ENCODE results near the gene USF1.

USF1 gene, protein sequence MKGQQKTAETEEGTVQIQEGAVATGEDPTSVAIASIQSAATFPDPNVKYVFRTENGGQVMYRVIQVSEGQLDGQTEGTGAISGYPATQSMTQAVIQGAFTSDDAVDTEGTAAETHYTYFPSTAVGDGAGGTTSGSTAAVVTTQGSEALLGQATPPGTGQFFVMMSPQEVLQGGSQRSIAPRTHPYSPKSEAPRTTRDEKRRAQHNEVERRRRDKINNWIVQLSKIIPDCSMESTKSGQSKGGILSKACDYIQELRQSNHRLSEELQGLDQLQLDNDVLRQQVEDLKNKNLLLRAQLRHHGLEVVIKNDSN

GRCh38 chr1:161045736-161046604, at the start of gene USF1:
TSS of gene USF1 (minus strand) at chr1:161045977. CDS start at chr1:161043275, 2,702 bp downstream.
- peak; percentile 81 to 84 for DNase-seq (ENCODE audit: extremely low read depth in 1 of 2, low read depth in 1 of 2)

- no peak for DNase-seq (ENCODE audit: extremely low read depth in 1 of 2, low read depth in 1 of 2)
Measured at GRCh38 chr1:161095230-161095629, 49.5 kb upstream of the USF1 start.

DNA sequence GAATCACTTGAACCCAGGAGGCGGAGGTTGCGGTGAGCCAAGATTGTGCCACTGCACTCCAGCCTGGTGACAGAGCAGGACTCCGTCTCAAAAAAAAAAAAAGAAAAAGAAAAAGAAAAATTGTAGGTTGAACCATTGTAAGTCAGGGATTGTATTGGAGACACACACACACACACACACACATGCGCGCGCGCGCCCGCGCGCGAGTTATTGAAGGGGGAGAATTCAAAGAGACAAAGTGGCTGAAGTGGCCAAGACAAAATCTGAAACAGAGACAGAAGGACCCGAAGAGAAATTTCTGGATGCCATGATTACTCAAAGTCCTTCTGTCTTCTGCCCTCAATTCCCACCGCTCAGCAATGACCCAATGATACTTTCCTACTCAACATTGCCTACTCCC, 48.7 kb upstream of the USF1 start:
- no peak for DNase-seq (ENCODE audit: extremely low read depth in 1 of 2, low read depth in 1 of 2)

DNA sequence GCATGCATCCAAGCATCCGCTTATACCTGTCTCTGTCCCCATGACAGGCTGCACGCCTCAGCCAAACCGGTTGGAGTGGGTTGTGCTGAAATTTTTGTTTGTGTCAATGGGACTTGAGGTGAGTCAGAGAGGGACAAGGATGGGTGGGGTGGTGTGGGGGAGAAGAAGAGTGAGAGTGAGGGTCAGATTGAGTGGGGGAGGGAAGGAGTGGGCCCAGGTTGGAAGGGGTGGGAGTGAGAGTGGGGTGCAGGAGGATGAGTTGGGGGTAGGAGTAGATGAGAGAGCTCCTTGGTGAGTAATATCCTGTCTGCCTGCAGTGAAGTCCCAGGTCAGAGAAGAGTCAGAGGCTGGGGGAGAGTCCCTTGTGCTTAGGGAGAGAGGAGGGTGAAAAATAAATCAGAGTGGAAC, 46.8 kb upstream of the USF1 start:
- peak in 1 of 2 donors; percentile 49 for DNase-seq (ENCODE audit: extremely low read depth in 1 of 2, low read depth in 1 of 2)

- DNase-seq (ENCODE audit: extremely low read depth in 1 of 2, low read depth in 1 of 2): no peak
Measured at GRCh38 chr1:161091796-161092507, 46.2 kb upstream of the USF1 start.

GRCh38 chr1:161091093-161091492, 45.3 kb upstream of the USF1 start:
- DNase-seq (ENCODE audit: extremely low read depth in 1 of 2, low read depth in 1 of 2): no peak

DNA sequence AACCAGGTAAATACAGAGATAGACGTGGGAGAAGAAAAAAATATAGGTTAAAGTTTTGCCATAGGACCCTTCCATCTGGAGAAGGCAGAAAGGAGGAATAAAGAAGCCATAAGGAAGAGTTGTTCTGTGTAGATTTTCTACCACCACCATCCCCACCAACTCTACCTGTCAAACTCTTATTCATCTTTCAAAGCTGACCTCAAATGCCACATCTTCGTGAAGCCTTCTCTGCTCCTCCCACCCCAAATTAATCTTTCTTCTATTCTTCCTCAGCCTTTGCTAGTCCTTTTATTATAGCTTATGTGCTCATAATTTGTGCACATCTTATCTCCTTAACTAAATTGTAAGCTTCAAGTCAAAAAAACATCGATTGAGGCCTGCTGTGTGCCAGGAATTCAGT, 44.8 kb upstream of the USF1 start:
- no peak for DNase-seq (ENCODE audit: extremely low read depth in 1 of 2, low read depth in 1 of 2)

DNA sequence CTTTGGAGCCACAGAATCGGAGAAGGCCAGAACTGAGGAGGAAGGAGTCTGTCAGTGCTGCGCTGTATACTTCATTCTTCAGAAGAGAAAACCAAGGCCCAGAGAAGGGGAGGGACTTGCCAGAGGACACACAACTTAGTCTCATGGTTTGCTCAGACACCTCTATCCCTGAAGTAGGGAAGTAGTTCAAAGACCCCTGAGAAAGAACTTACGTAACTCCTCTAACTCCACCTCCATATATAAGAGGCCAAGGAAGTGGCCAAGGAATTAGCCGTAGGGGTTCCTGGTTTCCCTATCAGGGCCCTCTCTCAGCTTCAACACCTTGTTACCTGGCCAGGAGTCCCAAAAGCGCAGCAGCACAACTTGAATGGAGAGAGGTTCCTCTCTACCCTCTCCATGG, 44.2 kb upstream of the USF1 start:
- no peak for DNase-seq (ENCODE audit: extremely low read depth in 1 of 2, low read depth in 1 of 2)

GRCh38 chr1:161089251-161089924, 43.6 kb upstream of the USF1 start, which contains the start of gene NECTIN4:
TSS of gene NECTIN4 (minus strand) at chr1:161089558. CDS start at chr1:161089296, 262 bp downstream.
- DNase-seq (ENCODE audit: extremely low read depth in 1 of 2, low read depth in 1 of 2): no peak

DNA sequence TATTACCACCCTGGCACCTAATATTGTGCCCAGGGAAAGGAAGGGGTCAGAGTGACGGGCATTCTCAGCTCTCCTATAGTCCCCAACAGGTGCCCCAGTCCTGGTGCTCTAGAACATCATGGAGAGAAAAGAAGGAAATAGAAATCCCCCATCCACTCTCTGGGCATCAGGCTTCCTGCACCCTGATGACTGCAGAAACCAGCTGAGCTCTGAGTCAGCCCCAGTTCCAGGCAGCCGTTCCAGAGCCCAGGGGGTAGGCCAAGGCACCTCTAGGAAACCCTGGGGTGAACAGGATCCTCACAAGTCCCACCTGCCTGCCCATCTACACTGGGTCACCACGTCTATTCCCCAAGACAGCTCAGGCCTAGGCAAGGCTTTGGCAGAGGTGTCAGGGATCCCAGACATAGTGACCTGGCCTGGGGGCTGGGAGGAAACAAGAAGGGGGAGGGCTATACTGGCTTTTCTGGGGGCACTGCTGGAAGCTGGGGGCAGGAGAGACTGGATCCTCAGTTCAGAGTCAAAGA, 42.9 kb upstream of the USF1 start:
- DNase-seq (ENCODE audit: extremely low read depth in 1 of 2, low read depth in 1 of 2): no peak

- DNase-seq (ENCODE audit: extremely low read depth in 1 of 2, low read depth in 1 of 2): no peak
Measured at GRCh38 chr1:161086457-161086856, 40.7 kb upstream of the USF1 start.

GRCh38 chr1:161085165-161085564, 39.4 kb upstream of the USF1 start:
- no peak for DNase-seq (ENCODE audit: extremely low read depth in 1 of 2, low read depth in 1 of 2)

- DNase-seq (ENCODE audit: extremely low read depth in 1 of 2, low read depth in 1 of 2): no peak
Measured at GRCh38 chr1:161084597-161084988, 38.8 kb upstream of the USF1 start.

DNA sequence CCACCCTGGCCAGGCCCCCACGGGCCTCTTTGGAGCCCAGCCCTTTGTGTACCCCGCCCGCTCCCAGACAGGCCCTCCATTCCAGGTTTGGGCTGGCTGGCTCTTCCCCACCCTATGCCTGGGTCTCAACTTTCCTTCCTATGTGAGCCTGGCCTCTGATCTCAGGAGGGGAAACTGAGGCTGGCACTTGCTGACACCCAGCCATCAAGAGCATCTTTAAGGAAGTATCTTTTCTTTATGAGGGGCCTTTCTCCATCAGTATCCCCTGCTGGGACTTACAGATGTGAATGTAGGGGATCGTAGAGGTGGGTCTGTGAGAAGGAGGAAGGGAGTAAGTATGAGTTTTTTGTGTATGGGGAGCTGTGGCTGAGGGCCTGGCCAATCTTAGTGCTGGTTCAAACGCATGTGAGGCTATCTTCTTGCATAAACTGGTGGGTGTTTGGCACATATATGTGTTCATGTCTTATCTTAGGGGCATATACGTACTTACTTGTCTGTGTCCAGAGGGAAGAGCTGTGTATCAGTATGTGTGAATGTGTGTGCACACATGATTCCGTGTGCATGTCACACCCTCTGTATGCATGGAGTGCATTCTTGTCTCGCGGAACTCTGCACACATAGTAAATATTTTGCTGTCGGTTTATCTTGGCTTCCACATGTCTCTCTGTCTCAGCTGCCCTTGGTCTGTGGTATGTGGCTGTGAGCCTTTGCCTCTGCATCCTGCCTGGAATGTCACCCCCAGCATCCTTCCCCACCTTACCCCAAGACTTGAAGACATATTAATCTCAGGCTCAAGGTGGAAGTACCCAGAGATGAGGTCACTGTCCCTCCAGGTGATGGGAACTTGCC, 38.2 kb upstream of the USF1 start:
- DNase-seq (ENCODE audit: extremely low read depth in 1 of 2, low read depth in 1 of 2): no peak

GRCh38 chr1:161082996-161083747, 37.4 kb upstream of the USF1 start:
- no peak for DNase-seq (ENCODE audit: extremely low read depth in 1 of 2, low read depth in 1 of 2)

DNA sequence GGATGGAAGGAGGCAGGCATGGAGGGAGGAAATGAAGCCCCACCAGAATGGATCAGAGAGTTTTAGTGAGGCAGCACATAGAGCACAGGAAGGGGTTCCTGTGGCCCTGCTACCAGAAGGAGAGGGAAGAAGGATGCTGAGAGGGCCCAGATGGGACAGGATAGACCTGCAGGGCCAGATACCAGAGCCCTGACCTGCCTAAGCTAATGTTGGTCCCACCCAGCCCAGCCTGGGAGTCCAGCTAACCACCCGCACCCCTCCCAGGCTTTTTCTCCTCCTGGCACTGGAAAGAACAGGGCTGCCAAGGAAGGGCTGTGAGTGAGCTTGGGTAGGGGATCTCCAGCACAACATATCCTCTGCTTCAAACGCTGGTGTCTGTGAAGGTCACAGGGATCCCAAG, 36.7 kb upstream of the USF1 start:
- DNase-seq (ENCODE audit: extremely low read depth in 1 of 2, low read depth in 1 of 2): no peak

GRCh38 chr1:161081519-161081918, 35.7 kb upstream of the USF1 start:
- DNase-seq (ENCODE audit: extremely low read depth in 1 of 2, low read depth in 1 of 2): no peak

GRCh38 chr1:161080441-161081405, 34.9 kb upstream of the USF1 start:
- DNase-seq (ENCODE audit: extremely low read depth in 1 of 2, low read depth in 1 of 2): no peak
